ENCODE measurements around the gene ANAPC5.
"Not testable (repeated sequence)": the region's sequence is repeated elsewhere in the genome, so short reads cannot be mapped to it uniquely, and the experiment has no call there.

ANAPC5 gene

GRCh38 chr12:121283841-121284240 lies 68.4 kb downstream of the ANAPC5 start:
- no peak for DNase-seq

GRCh38 chr12:121283388-121283787 lies 68.8 kb downstream of the ANAPC5 start:
- no peak for DNase-seq

GRCh38 chr12:121282910-121283309 lies 69.3 kb downstream of the ANAPC5 start:
- DNase-seq: not testable (repeated sequence)

GRCh38 chr12:121282072-121282742 lies 70.0 kb downstream of the ANAPC5 start:
- DNase-seq: no peak

GRCh38 chr12:121281116-121281515 lies 71.1 kb downstream of the ANAPC5 start:
- not testable (repeated sequence) for DNase-seq

- DNase-seq: not testable (repeated sequence)
Observed at GRCh38 chr12:121280531-121280930, 71.7 kb downstream of the ANAPC5 start.

- no peak for DNase-seq
Observed at GRCh38 chr12:121279507-121279915, 72.7 kb downstream of the ANAPC5 start.

GRCh38 chr12:121279071-121279375 lies 73.2 kb downstream of the ANAPC5 start:
- DNase-seq: no peak

GRCh38 chr12:121278169-121279070 lies 73.8 kb downstream of the ANAPC5 start:
- peak; percentile 93 for DNase-seq

- DNase-seq: peak; percentile 60
Observed at GRCh38 chr12:121277374-121277759, 74.8 kb downstream of the ANAPC5 start.

- DNase-seq: no peak
Observed at GRCh38 chr12:121274036-121274763, 78.0 kb downstream of the ANAPC5 start.

- DNase-seq: no peak
Observed at GRCh38 chr12:121273364-121273896, 78.8 kb downstream of the ANAPC5 start.

GRCh38 chr12:121267822-121268221 lies 84.4 kb downstream of the ANAPC5 start:
- DNase-seq: no peak

- DNase-seq: no peak
Observed at GRCh38 chr12:121264951-121265515, 87.2 kb downstream of the ANAPC5 start.

- DNase-seq: no peak
Observed at GRCh38 chr12:121264135-121264534, 88.1 kb downstream of the ANAPC5 start.

- DNase-seq: no peak
Observed at GRCh38 chr12:121263206-121263935, 88.8 kb downstream of the ANAPC5 start.

GRCh38 chr12:121261398-121261797 lies 90.8 kb downstream of the ANAPC5 start:
- DNase-seq: no peak

GRCh38 chr12:121260091-121260490 lies 92.1 kb downstream of the ANAPC5 start:
- no peak for DNase-seq

- no peak for DNase-seq
Observed at GRCh38 chr12:121259074-121259473, 93.1 kb downstream of the ANAPC5 start.
